GM18505 (cell line): ENCODE data around the gene RASSF8.

Source experiments
- ATAC-seq: cut with Tn5 transposase; IDR thresholded peaks from one replicate; pipeline ENCODE4 v1.9.1; 2021; ENCODE audit not compliant: unreplicated experiment
- POLR2A ChIP-seq: IDR thresholded peaks from 4 replicates; pipeline ENCODE4 v1.6.1; 2011; ENCODE audit warnings: borderline replicate concordance; ENCODE audit not compliant: insufficient read depth, insufficient read length; ENCODE audit errors: extremely low read depth

RASSF8 gene

GRCh38 chr12:25942709-25943108 is 15.8 kb upstream of the RASSF8 start:
- no peak for ATAC-seq
- no peak for TF ChIP-seq POLR2A

GRCh38 chr12:25943940-25944339 is 14.5 kb upstream of the RASSF8 start:
- ATAC-seq, result no peak
- TF ChIP-seq POLR2A, result no peak

- no peak for ATAC-seq
- no peak for TF ChIP-seq POLR2A
Measured at GRCh38 chr12:25949343-25949742, 9.1 kb upstream of the RASSF8 start.

GRCh38 chr12:25950329-25951115 is 8.0 kb upstream of the RASSF8 start:
- no peak for ATAC-seq
- no peak for TF ChIP-seq POLR2A

- no peak for TF ChIP-seq POLR2A
- no peak for ATAC-seq
Measured at GRCh38 chr12:25957793-25958427, 572 bp upstream of the RASSF8 start.

GRCh38 chr12:25959071-25959961 is 834 bp downstream of the RASSF8 start:
- no peak for TF ChIP-seq POLR2A
- no peak for ATAC-seq

GRCh38 chr12:25960143-25960542 is 1.7 kb downstream of the RASSF8 start:
- ATAC-seq, result no peak
- TF ChIP-seq POLR2A, result no peak

- no peak for TF ChIP-seq POLR2A
- no peak for ATAC-seq
Measured at GRCh38 chr12:25960961-25961360, 2.5 kb downstream of the RASSF8 start.

GRCh38 chr12:25962932-25963525 is 4.5 kb downstream of the RASSF8 start:
- ATAC-seq, result no peak
- no peak for TF ChIP-seq POLR2A

GRCh38 chr12:25965682-25966081 is 7.2 kb downstream of the RASSF8 start:
- TF ChIP-seq POLR2A, result no peak
- no peak for ATAC-seq

- ATAC-seq, result no peak
- no peak for TF ChIP-seq POLR2A
Measured at GRCh38 chr12:25970082-25970481, 11.6 kb downstream of the RASSF8 start.

GRCh38 chr12:25970916-25971653 is 12.6 kb downstream of the RASSF8 start:
- ATAC-seq, result no peak
- TF ChIP-seq POLR2A, result no peak
